PFSK-1 (cell line): Measurements from ENCODE around the gene GPATCH2L.

Source experiments
- FOXP2 ChIP-seq: optimal IDR thresholded peaks from 2 replicates; pipeline ENCODE3; 2011; ENCODE audit warnings: borderline replicate concordance, control low read depth, inconsistent platforms; ENCODE audit not compliant: insufficient read depth; ENCODE audit errors: extremely low read length, extremely low read depth
- POLR2AphosphoS5 ChIP-seq: IDR thresholded peaks from 2 replicates; pipeline ENCODE4 v1.6.1; 2012; ENCODE audit warnings: low read depth, mild to moderate bottlenecking, control low read depth, low read length, moderate library complexity
- SIN3A ChIP-seq: IDR thresholded peaks from 2 replicates; pipeline ENCODE4 v1.6.1; 2012; ENCODE audit warnings: mild to moderate bottlenecking, low read length, moderate library complexity, borderline replicate concordance; ENCODE audit not compliant: insufficient read depth
- TAF1 ChIP-seq: IDR thresholded peaks from 2 replicates; pipeline ENCODE4 v1.6.1; 2012; ENCODE audit warnings: low read length, control low read depth, borderline replicate concordance; ENCODE audit not compliant: insufficient read depth
- TF ChIP-seq, protein P1 (sequence below), 2 experiments: IDR thresholded peaks; 2 replicates each; pipeline versions ENCODE4 v1.6.1 to v1.8.0; 2011 to 2012; ENCODE audit warnings: low read depth in 2 of 2, low read length in 2 of 2, control low read depth in 1 of 2, inconsistent platforms in 1 of 2, mild to moderate bottlenecking in 1 of 2, moderate library complexity in 1 of 2; ENCODE audit not compliant: insufficient read depth in 1 of 2

DNA sequence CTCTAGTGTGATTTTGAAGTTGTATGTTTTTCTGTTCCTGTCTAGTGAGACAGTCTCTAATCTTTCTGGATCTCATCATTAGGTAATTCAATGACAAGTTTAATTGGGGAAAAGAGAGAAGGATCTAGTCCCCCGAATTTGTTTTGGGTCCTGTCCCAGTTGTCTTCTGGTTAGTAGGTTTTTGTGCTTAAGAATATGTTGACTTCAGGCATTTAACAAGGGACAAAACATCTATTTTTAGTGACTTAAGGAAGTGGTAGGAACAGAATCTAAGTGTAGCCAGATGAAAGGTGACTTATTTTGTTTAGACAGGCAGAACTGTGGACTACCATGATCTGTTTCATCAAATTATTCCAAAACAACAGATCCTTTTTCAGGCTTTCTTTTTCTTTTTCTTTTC lies 2.2 kb downstream of the GPATCH2L start:
- TF ChIP-seq TAF1 (no peak), POLR2AphosphoS5 (no peak), SIN3A (no peak), FOXP2 (no peak)
- TF ChIP-seq, protein P1, sequence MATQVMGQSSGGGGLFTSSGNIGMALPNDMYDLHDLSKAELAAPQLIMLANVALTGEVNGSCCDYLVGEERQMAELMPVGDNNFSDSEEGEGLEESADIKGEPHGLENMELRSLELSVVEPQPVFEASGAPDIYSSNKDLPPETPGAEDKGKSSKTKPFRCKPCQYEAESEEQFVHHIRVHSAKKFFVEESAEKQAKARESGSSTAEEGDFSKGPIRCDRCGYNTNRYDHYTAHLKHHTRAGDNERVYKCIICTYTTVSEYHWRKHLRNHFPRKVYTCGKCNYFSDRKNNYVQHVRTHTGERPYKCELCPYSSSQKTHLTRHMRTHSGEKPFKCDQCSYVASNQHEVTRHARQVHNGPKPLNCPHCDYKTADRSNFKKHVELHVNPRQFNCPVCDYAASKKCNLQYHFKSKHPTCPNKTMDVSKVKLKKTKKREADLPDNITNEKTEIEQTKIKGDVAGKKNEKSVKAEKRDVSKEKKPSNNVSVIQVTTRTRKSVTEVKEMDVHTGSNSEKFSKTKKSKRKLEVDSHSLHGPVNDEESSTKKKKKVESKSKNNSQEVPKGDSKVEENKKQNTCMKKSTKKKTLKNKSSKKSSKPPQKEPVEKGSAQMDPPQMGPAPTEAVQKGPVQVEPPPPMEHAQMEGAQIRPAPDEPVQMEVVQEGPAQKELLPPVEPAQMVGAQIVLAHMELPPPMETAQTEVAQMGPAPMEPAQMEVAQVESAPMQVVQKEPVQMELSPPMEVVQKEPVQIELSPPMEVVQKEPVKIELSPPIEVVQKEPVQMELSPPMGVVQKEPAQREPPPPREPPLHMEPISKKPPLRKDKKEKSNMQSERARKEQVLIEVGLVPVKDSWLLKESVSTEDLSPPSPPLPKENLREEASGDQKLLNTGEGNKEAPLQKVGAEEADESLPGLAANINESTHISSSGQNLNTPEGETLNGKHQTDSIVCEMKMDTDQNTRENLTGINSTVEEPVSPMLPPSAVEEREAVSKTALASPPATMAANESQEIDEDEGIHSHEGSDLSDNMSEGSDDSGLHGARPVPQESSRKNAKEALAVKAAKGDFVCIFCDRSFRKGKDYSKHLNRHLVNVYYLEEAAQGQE (IDR thresholded peaks at IDR 0.05; ENCODE audit: insufficient read depth in 1 of 2, low read depth in 2 of 2, low read length in 2 of 2): no peak
